K562 (cell line): ENCODE measurements around the gene DBNL. TPM values are rescaled to one million over a fixed set of nuclear protein-coding genes. Genes with fewer than 3 reads are reported as not detected.

Experiments
- ATAC-seq: fragments of 200-7000 bp; cut with Tn5 transposase; 3 replicates; pipeline ENCODE4 v1.9.1; 2020; ENCODE audit warnings: moderate library complexity
- BruUV-seq: library from RNA; stranded (reverse); fragments of 400-500 nt; replicated peaks from 2 replicates; lab custom pipeline; 2021; lab: Mats Ljungman, UMichigan
- CTCF ChIA-PET: fragments of 300-600 bp; formaldehyde crosslinking; extraction: SDS; loops from one replicate; lab custom pipeline; 2021; ENCODE audit warnings: low intra/inter-chr PET ratio; lab: Yijun Ruan, JAX
- POLR2A ChIA-PET: fragments of 300-600, 350-650 bp; sonication (Branson Sonifier 250); formaldehyde crosslinking; extraction: SDS; loops from one replicate; lab custom pipeline; 2021; ENCODE audit warnings: antibody characterized with exemption, inconsistent platforms; lab: Yijun Ruan, JAX
- DNase-seq, 4 experiments: peaks; one replicate each; pipeline versions ENCODE4 v3.0.0 to v3.0.0-alpha.2; 2011 to 2018; ENCODE audit warnings: low spot score in 3 of 4, mixed read lengths in 3 of 4; ENCODE audit errors: extremely low read depth in 1 of 4
- FAIRE-seq: peaks from 2 replicates; lab custom pipeline; 2011; peaks lifted over from hg19 to GRCh38; lab: Jason Lieb, UNC
- H2AFZ ChIP-seq: 2 replicates; pipeline ENCODE4 v1.6.0; 2011; ENCODE audit warnings: low read depth, low read length, control low read depth, inconsistent platforms
- H3K27ac ChIP-seq: fragments of 200-600 bp; 3 replicates; pipeline ENCODE4 v1.8.0; 2011; ENCODE audit warnings: low read depth, mild to moderate bottlenecking, control low read depth, inconsistent platforms, low read length, moderate library complexity, mixed read lengths; ENCODE audit errors: extremely low read depth
- H3K27me3 ChIP-seq, 2 experiments: fragments of 300-600 bp in 1 of 2; 2 replicates in 1 of 2; 3 replicates in 1 of 2; pipeline versions ENCODE4 v1.6.0 to v1.8.0; 2011; ENCODE audit warnings: inconsistent platforms in 2 of 2, low read length in 2 of 2, mild to moderate bottlenecking in 1 of 2, mixed read lengths in 1 of 2, moderate library complexity in 1 of 2; ENCODE audit not compliant: control insufficient read depth in 2 of 2, insufficient read depth in 2 of 2
- H3K36me3 ChIP-seq: fragments of 300-600 bp; 3 replicates; pipeline ENCODE4 v1.8.0; 2011; ENCODE audit warnings: mild to moderate bottlenecking, low read length, inconsistent platforms; ENCODE audit not compliant: control insufficient read depth, insufficient read depth
- H3K4me1 ChIP-seq, 2 experiments: fragments of 200-600 bp in 1 of 2; replicated peaks in 1 of 2; 2 replicates in 1 of 2; 3 replicates in 1 of 2; pipeline versions ENCODE4 v1.5.1 to v1.8.0; 2011; ENCODE audit warnings: inconsistent platforms in 2 of 2, low read length in 2 of 2, mild to moderate bottlenecking in 1 of 2, mixed read lengths in 1 of 2, moderate library complexity in 1 of 2; ENCODE audit not compliant: control insufficient read depth in 2 of 2, insufficient read depth in 2 of 2
- H3K4me2 ChIP-seq: 2 replicates; pipeline ENCODE4 v1.6.1; 2011; ENCODE audit warnings: low read length, control low read depth, inconsistent platforms, mixed read lengths; ENCODE audit not compliant: insufficient read depth
- H3K4me3 ChIP-seq: fragments of 200-600 bp; sonication (generic), shearing (Covaris generic); 2 replicates; pipeline ENCODE4 v1.5.1; 2016; ENCODE audit warnings: control low read depth, inconsistent platforms
- H3K79me2 ChIP-seq: fragments of 200-600 bp; 3 replicates; pipeline ENCODE4 v1.8.0; 2011; ENCODE audit warnings: low read length, inconsistent platforms; ENCODE audit not compliant: control insufficient read depth, insufficient read depth
- H3K9ac ChIP-seq, 2 experiments: 2 replicates each; pipeline versions ENCODE4 v1.6.0 to v1.6.1; 2011; ENCODE audit warnings: low read depth in 2 of 2, low read length in 2 of 2, control low read depth in 1 of 2, inconsistent platforms in 1 of 2, mild to moderate bottlenecking in 1 of 2, mixed read lengths in 1 of 2; ENCODE audit not compliant: insufficient read depth in 1 of 2
- H3K9me1 ChIP-seq: one replicate; pipeline ENCODE4 v1.6.0; 2011; ENCODE audit warnings: inconsistent platforms, mild to moderate bottlenecking, low read length, moderate library complexity; ENCODE audit not compliant: control insufficient read depth, insufficient read depth
- H3K9me3 ChIP-seq: replicated peaks from 2 replicates; pipeline ENCODE4 v1.5.1; 2011; ENCODE audit warnings: low read depth, low read length, inconsistent platforms; ENCODE audit not compliant: control insufficient read depth, insufficient read depth
- H4K20me1 ChIP-seq: replicated peaks from 2 replicates; pipeline ENCODE4 v1.6.1; 2011; ENCODE audit warnings: low read length, inconsistent platforms, mixed read lengths; ENCODE audit not compliant: control insufficient read depth, insufficient read depth
- CTBP1 ChIP-seq: fragments of 450-650 bp; IDR thresholded peaks from 2 replicates; pipeline ENCODE4 v1.6.1; 2016; ENCODE audit warnings: borderline replicate concordance
- CUX1 ChIP-seq: fragments of 200-800 bp; sonication (Bioruptor generic); IDR thresholded peaks from 2 replicates; pipeline ENCODE4 v1.6.1; 2016; ENCODE audit warnings: missing genetic modification characterization, missing compliant biosample characterization
- DACH1 ChIP-seq: fragments of 450-650 bp; IDR thresholded peaks from 2 replicates; pipeline ENCODE4 v1.6.1; 2018; ENCODE audit not compliant: partially characterized antibody
- GTF2B ChIP-seq: IDR thresholded peaks from 2 replicates; pipeline ENCODE4 v1.6.1; 2011; ENCODE audit not compliant: insufficient read length; ENCODE audit errors: extremely low read depth
- MLX ChIP-seq, 2 experiments: fragments of 450-650 bp in 1 of 2; sonication (generic) in 1 of 2; formaldehyde crosslinking; conservative IDR thresholded peaks; 2 replicates each; pipeline versions ENCODE4 v1.4.0 to v1.8.1; 2020 to 2022; ENCODE audit warnings: mild to moderate bottlenecking in 1 of 2, missing genetic modification reagents in 1 of 2
- PRPF4 ChIP-seq: fragments of 200-400 bp; formaldehyde crosslinking; IDR thresholded peaks from one replicate; pipeline ENCODE4 v1.6.1; 2017; ENCODE audit warnings: low read length, low read depth, mild to moderate bottlenecking; ENCODE audit not compliant: insufficient read depth, poor library complexity, severe bottlenecking
- SMAD4 ChIP-seq: fragments of 250-450 bp; sonication (Bioruptor Pico); conservative IDR thresholded peaks from 2 replicates; pipeline ENCODE4 v1.8.0; 2021; ENCODE audit warnings: inconsistent platforms, mild to moderate bottlenecking, moderate library complexity
- SMARCE1 ChIP-seq: fragments of 450-650 bp; IDR thresholded peaks from 2 replicates; pipeline ENCODE4 v1.7.1; 2016; ENCODE audit warnings: mild to moderate bottlenecking
- SRSF1 ChIP-seq: fragments of 200-400 bp; formaldehyde crosslinking; IDR thresholded peaks from 2 replicates; pipeline ENCODE4 v1.6.1; 2017; ENCODE audit warnings: mild to moderate bottlenecking, low read depth, low read length, moderate library complexity
- UBTF ChIP-seq, 2 experiments: IDR thresholded peaks; 2 replicates each; pipeline ENCODE4 v1.6.1; 2012; ENCODE audit warnings: improper control_type of control experiment in 2 of 2, low read depth in 2 of 2, low read length in 2 of 2, borderline replicate concordance in 1 of 2
- ZNF277 ChIP-seq: fragments of 250-450 bp; sonication (Bioruptor Pico); IDR thresholded peaks from 2 replicates; pipeline ENCODE4 v1.8.0; 2022; ENCODE audit warnings: inconsistent platforms, mild to moderate bottlenecking, moderate library complexity, borderline replicate concordance
- WGBS: fragments of 100-300 bp; shearing (Covaris generic); methylation state at CpG from one replicate; pipeline ENCODE4 v1.1.6; 2016; ENCODE audit warnings: low coverage, mixed read lengths; ENCODE audit not compliant: insufficient coverage; ENCODE audit errors: missing lambda C conversion rate; 5-methylcytosine and 5-hydroxymethylcytosine counted together
- in situ Hi-C: fragments of 300-500 bp; cut with MboI; formaldehyde crosslinking; loops from 4 replicates; pipeline ENCODE4 v1.15.0; 2018; ENCODE audit warnings: inconsistent platforms, mixed read lengths
- intact Hi-C: fragments of 100-400 bp; cut with micrococcal nuclease; formaldehyde crosslinking; loops from 2 replicates; pipeline ENCODE4 v1.14.2; 2022
- polyA plus RNA-seq, 8 experiments: library from polyadenylated mRNA; depleted of rRNA in 4 of 8; stranded (reverse) in 5 of 8; unstranded in 3 of 8; fragments of >200 nt; fragmentation: Nextera tagmentation in 2 of 8; fragmentation: Illumina TruSeq in 1 of 8; extraction: Ambion mirVana in 2 of 8; extraction: Trizol in 1 of 8; gene quantifications; 2 replicates each; pipeline versions ENCODE4 v1.2.1 to v1.2.3, GENCODE V29; 2011 to 2014; ENCODE audit warnings: inconsistent platforms in 1 of 8, missing spikeins in 1 of 8
- total RNA-seq, 7 experiments: library from RNA; depleted of rRNA in 6 of 7; stranded (reverse); fragments of >200 nt in 6 of 7; fragmentation: Illumina TruSeq in 2 of 7; extraction: Trizol in 2 of 7; gene quantifications; 2 replicates each; pipeline versions ENCODE4 v1.2.1 to v1.2.3, GENCODE V29; 2011 to 2021; ENCODE audit warnings: low replicate concordance in 1 of 7

DBNL gene
- total and polyA plus RNA-seq, 9 of the 15 experiments (the other 6 are each of a cell fraction or from before 2014, with no cell fraction given) = 1.9 to 65.1 (median 38.9) TPM

- Histone ChIP-seq H3K9me1 (no peaks in the 10 kb centered on the region), H3K36me3 (no peaks in the 10 kb centered on the region), H3K27me3 (peaks cover 0 to 5% of the 10 kb centered on the region in 2 experiments; a peak in 1 of 5 replicates), H3K4me3 (no peak overlapping the region), H3K4me1 (peaks cover 0 to 8% of the 10 kb centered on the region in 2 experiments; a peak in 1 of 5 replicates), H2AFZ (no peak overlapping the region), H3K9ac (no peak overlapping the region), H3K4me2 (no peak overlapping the region), H3K79me2 (no peaks in the 10 kb centered on the region), H4K20me1 (no peaks in the 10 kb centered on the region), H3K27ac (no peak overlapping the region), H3K9me3 (no peaks in the 10 kb centered on the region)
- ChIA-PET CTCF (no interaction called here), POLR2A (no interaction called here)
- no peak for FAIRE-seq
- DNase-seq = no peak
- no TSS peak for BruUV-seq
- 5% methylated on average over 2 of the region's 2 CpGs for WGBS
- no peak for ATAC-seq
- intact Hi-C loops (no loop called here), in situ Hi-C loops (no loop called here)
- TF ChIP-seq CUX1 (CRISPR knock-in tag) = no peak
- no peak for TF ChIP-seq GTF2B
- TF ChIP-seq SMARCE1 = no peak
- TF ChIP-seq SRSF1 = no peak
- no peak for TF ChIP-seq ZNF277
- TF ChIP-seq PRPF4 = no peak
- no peak for TF ChIP-seq MLX (CRISPR knock-in tag; conservative IDR thresholded peaks at IDR 0.05)
- no peak for TF ChIP-seq DACH1
- no peak for TF ChIP-seq UBTF (IDR thresholded peaks at IDR 0.05; ENCODE audit: borderline replicate concordance in 1 of 2, low read depth in 2 of 2, low read length in 2 of 2)
- TF ChIP-seq CTBP1 = no peak
- no peak for TF ChIP-seq SMAD4 (CRISPR knock-in tag)
Observed at GRCh38 chr7:44094365-44094764, 49.9 kb downstream of the DBNL start.
